GM19043 (cell line): ENCODE measurements around the gene GALM.

Experiments
- ATAC-seq: cut with Tn5 transposase; IDR thresholded peaks from one replicate; pipeline ENCODE4 v1.9.1; 2021; ENCODE audit warnings: low read depth; ENCODE audit not compliant: unreplicated experiment

The GALM gene

GRCh38 chr2:38649176-38649728, 16.7 kb upstream of the GALM start:
- ATAC-seq = no peak

- no peak for ATAC-seq
Observed at GRCh38 chr2:38650012-38650411, 15.9 kb upstream of the GALM start.

- ATAC-seq = no peak
Observed at GRCh38 chr2:38650717-38651116, 15.2 kb upstream of the GALM start.

- no peak for ATAC-seq
Observed at GRCh38 chr2:38652431-38653273, 13.3 kb upstream of the GALM start.

GRCh38 chr2:38653380-38653714, 12.6 kb upstream of the GALM start:
- no peak for ATAC-seq

- ATAC-seq = no peak
Observed at GRCh38 chr2:38653715-38654527, 12.0 kb upstream of the GALM start.

GRCh38 chr2:38654528-38655381, 11.2 kb upstream of the GALM start:
- no peak for ATAC-seq

- no peak for ATAC-seq
Observed at GRCh38 chr2:38655441-38655840, 10.5 kb upstream of the GALM start.

GRCh38 chr2:38656866-38657480, 8.9 kb upstream of the GALM start:
- no peak for ATAC-seq

- no peak for ATAC-seq
Observed at GRCh38 chr2:38658613-38659012, 7.3 kb upstream of the GALM start.

GRCh38 chr2:38659115-38659514, 6.8 kb upstream of the GALM start:
- ATAC-seq = no peak

- ATAC-seq = no peak
Observed at GRCh38 chr2:38660282-38660681, 5.6 kb upstream of the GALM start.

- ATAC-seq = no peak
Observed at GRCh38 chr2:38661306-38661705, 4.6 kb upstream of the GALM start.

GRCh38 chr2:38666556-38666910, 619 bp downstream of the GALM start:
- no peak for ATAC-seq

- no peak for ATAC-seq
Observed at GRCh38 chr2:38668092-38668491, 2.2 kb downstream of the GALM start.

GRCh38 chr2:38668779-38669479, 3.0 kb downstream of the GALM start:
- ATAC-seq = no peak

GRCh38 chr2:38671303-38671702, 5.4 kb downstream of the GALM start:
- ATAC-seq = no peak

GRCh38 chr2:38671946-38672345, 6.0 kb downstream of the GALM start:
- ATAC-seq = no peak

GRCh38 chr2:38672445-38673391, 6.8 kb downstream of the GALM start:
- ATAC-seq = no peak
